ENCODE measurements around the gene KCNQ1.

- TF ChIP-seq ARID4B (CRISPR knock-in tag; IDR thresholded peaks at IDR 0.05; ENCODE audit: borderline replicate concordance) (no peak), NR2C2 (CRISPR knock-in tag; IDR thresholded peaks at IDR 0.05) (no peak), CTCF (IDR thresholded peaks at IDR 0.05) (no peak), ATF2 (CRISPR knock-in tag; IDR thresholded peaks at IDR 0.05; ENCODE audit: borderline replicate concordance, low read depth) (no peak), TP53 (CRISPR knock-in tag; IDR thresholded peaks at IDR 0.05) (no peak), JUN (CRISPR knock-in tag; IDR thresholded peaks at IDR 0.05) (no peak)
Observed at GRCh38 chr11:2468363-2469235, 23.8 kb downstream of the KCNQ1 start.

Data from WTC11 (cell line).